Measurements from ENCODE around the gene HOXA4.

The HOXA4 gene

DNA sequence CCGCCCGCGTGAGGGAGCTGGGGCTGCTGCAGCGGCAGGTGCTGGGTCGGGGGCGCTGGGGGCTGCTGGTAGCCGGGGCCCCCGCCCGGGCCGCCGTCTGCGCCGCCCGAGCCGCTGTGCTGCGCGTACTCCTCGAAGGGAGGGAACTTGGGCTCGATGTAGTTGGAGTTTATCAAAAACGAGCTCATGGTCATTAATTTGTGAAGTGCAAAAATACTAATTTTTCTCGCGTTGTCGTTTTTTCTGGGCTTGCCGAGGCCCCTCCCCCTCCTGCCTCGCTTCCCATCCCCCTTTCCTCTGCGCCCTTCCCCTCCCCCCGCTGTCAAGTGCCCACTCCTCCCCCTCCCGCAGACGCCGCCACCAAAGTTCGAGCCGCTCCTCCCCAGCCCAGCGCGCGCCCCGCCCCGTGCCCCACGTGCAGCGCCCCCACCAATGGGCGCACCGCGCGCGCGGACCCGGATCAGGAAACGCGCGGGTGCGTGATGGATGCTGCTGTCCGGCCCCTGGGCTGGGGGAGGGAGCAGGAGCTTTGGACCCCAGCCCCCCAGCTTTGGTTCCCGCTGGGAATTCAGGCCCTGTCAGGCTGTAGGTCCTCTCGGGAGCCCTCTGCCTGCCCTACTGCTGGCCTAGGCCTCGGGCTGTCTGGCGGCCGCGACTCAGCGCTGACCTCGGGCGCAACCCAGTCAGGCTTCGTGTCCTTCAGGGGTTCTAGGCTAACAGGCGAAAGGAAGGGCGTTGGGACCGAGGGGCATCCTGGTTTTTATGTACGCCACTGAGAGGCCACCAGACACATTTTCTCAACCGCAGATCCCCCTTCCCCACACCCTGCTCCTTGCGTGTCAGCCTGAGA, at the start of gene HOXA4:
TSS of gene HOXA4 (minus strand) at position 218 of the 850 bp plus-strand sequence. CDS start at position 194, 24 bp downstream.
- H3K27ac ChIP-seq (ENCODE audit: low read depth, low read length) = no peak within 1 kb of the TSS

DNA sequence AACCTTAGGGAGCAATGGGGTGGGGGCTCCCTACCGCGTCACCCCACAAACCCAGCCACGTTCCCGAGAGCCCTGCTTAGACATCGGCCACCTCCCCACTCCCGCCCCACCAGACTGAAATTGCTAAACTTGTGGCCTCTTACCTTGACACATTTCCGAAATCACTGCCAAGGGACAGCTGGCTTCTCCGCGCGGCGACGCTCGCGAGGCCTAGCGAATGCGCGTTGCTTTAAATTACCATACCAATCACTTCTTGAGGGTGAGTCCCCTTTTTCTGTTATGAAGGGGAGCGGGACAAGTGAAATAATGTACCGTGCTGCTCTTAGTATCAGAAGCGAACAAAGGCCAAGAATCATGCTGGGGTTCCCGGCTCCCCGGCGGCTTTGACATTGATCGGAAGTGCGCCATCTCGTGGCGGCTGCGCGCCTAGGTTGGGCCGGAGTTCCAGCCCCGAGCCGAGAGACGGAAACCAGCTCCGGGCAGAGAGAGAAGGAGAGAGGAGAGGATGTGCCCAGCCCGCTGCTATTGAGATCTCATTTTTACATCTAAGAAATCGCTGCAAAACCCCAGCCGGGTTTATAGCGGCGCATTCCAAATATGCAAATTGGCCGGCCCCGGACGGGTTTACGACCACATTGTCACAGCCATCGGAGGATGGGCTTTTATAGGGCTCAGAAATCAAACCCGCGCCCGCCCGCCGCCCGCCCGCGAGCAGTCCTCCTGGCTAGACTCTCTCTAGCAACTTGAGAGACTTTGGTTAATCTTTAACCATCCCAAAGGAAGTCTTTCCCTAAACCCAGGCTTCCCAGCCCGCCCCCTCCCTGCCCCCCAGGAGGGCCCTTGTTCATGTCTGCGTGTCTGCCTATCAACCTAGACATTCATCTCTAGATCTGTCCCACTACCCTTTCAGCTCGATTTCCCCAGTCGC, 49.2 kb upstream of the HOXA4 start:
- Histone ChIP-seq H3K36me3 (ENCODE audit: control insufficient read depth, low read length) (no peaks in the 10 kb centered on the region), H3K27ac (ENCODE audit: low read depth, low read length) (no peak overlapping the region), H3F3A (ENCODE audit: control insufficient read depth, insufficient read depth) (no peaks in the 10 kb centered on the region), H3K27me3 (ENCODE audit: control insufficient read depth, low read length) (peaks cover 49% of the 10 kb centered on the region), H4K20me1 (ENCODE audit: control insufficient read depth, insufficient read depth, low read depth, low read length) (no peaks in the 10 kb centered on the region), H3K79me2 (ENCODE audit: control insufficient read depth, low read length) (no peaks in the 10 kb centered on the region), H3K9me2 (replicated peaks; ENCODE audit: control insufficient read depth, low read length) (no peaks in the 10 kb centered on the region), H3K4me3 (ENCODE audit: low read length) (peak overlapping the region; percentile 31), H3K4me1 (ENCODE audit: control insufficient read depth, low read length) (peaks cover 23% of the 10 kb centered on the region), H3K4me2 (ENCODE audit: low read length) (peak overlapping the region; percentile 48), H3K9me3 (ENCODE audit: control insufficient read depth, insufficient read depth, low read length) (no peaks in the 10 kb centered on the region)
- TF ChIP-seq EZH2phosphoT487 (IDR thresholded peaks at IDR 0.05; ENCODE audit: borderline replicate concordance, low read length) = no peak
- TF ChIP-seq, protein P1, sequence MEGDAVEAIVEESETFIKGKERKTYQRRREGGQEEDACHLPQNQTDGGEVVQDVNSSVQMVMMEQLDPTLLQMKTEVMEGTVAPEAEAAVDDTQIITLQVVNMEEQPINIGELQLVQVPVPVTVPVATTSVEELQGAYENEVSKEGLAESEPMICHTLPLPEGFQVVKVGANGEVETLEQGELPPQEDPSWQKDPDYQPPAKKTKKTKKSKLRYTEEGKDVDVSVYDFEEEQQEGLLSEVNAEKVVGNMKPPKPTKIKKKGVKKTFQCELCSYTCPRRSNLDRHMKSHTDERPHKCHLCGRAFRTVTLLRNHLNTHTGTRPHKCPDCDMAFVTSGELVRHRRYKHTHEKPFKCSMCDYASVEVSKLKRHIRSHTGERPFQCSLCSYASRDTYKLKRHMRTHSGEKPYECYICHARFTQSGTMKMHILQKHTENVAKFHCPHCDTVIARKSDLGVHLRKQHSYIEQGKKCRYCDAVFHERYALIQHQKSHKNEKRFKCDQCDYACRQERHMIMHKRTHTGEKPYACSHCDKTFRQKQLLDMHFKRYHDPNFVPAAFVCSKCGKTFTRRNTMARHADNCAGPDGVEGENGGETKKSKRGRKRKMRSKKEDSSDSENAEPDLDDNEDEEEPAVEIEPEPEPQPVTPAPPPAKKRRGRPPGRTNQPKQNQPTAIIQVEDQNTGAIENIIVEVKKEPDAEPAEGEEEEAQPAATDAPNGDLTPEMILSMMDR (IDR thresholded peaks at IDR 0.05; ENCODE audit: low read depth, low read length, poor library complexity, severe bottlenecking) = peak; percentile 99

More for the DNA sequence above, at the start of gene HOXA4:
- Histone ChIP-seq H3K4me3 (ENCODE audit: low read length) (no peak within 1 kb of the TSS), H3K36me3 (ENCODE audit: control insufficient read depth, low read length) (no peaks in the 10 kb centered on the region), H4K20me1 (ENCODE audit: control insufficient read depth, insufficient read depth, low read depth, low read length) (no peaks in the 10 kb centered on the region), H3K4me1 (ENCODE audit: control insufficient read depth, low read length) (no peaks in the 10 kb centered on the region), H3K4me2 (ENCODE audit: low read length) (no peak within 1 kb of the TSS), H3K9me2 (replicated peaks; ENCODE audit: control insufficient read depth, low read length) (no peaks in the 10 kb centered on the region), H3F3A (ENCODE audit: control insufficient read depth, insufficient read depth) (no peaks in the 10 kb centered on the region), H3K79me2 (ENCODE audit: control insufficient read depth, low read length) (no peaks in the 10 kb centered on the region), H3K27me3 (ENCODE audit: control insufficient read depth, low read length) (peaks cover 55% of the 10 kb centered on the region), H3K9me3 (ENCODE audit: control insufficient read depth, insufficient read depth, low read length) (no peaks in the 10 kb centered on the region)
- TF ChIP-seq, protein P1 (IDR thresholded peaks at IDR 0.05; ENCODE audit: low read depth, low read length, poor library complexity, severe bottlenecking) = no peak
- TF ChIP-seq EZH2phosphoT487 (IDR thresholded peaks at IDR 0.05; ENCODE audit: borderline replicate concordance, low read length) = no peak

DNA sequence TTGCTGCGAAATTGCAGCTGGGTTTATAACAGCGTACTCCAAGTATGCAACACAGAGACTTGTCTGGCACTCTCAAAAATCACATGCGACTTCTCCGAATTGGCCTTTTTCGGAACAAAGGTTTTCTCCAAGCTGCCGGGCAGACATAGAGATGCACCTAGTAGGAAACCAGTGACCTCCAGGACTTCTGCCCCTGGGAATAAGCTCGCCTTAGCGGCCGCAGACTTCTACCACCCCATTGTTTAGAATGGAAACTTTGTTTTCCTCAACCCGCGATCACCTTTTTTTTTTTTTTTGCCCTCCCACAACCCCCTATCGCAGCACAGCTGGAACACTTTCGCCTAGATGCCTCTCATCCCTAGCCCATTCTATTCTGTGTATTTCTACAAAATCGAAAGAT, 48.5 kb upstream of the HOXA4 start:
- H3K4me1 ChIP-seq (ENCODE audit: control insufficient read depth, low read length) = peaks cover 16% of the 10 kb centered on the region
- H3K79me2 ChIP-seq (ENCODE audit: control insufficient read depth, low read length) = no peaks in the 10 kb centered on the region
- H3K9me3 ChIP-seq (ENCODE audit: control insufficient read depth, insufficient read depth, low read length) = no peaks in the 10 kb centered on the region
- TF ChIP-seq EZH2phosphoT487 (IDR thresholded peaks at IDR 0.05; ENCODE audit: borderline replicate concordance, low read length) = no peak
- H3K27ac ChIP-seq (ENCODE audit: low read depth, low read length) = no peak overlapping the region
- no peak overlapping the region for H3K4me2 ChIP-seq (ENCODE audit: low read length)
- H3F3A ChIP-seq (ENCODE audit: control insufficient read depth, insufficient read depth) = no peaks in the 10 kb centered on the region
- peaks cover 50% of the 10 kb centered on the region for H3K27me3 ChIP-seq (ENCODE audit: control insufficient read depth, low read length)
- H4K20me1 ChIP-seq (ENCODE audit: control insufficient read depth, insufficient read depth, low read depth, low read length) = no peaks in the 10 kb centered on the region
- no peak overlapping the region for H3K4me3 ChIP-seq (ENCODE audit: low read length)
- no peaks in the 10 kb centered on the region for H3K36me3 ChIP-seq (ENCODE audit: control insufficient read depth, low read length)
- H3K9me2 ChIP-seq (replicated peaks; ENCODE audit: control insufficient read depth, low read length) = no peaks in the 10 kb centered on the region

Measured in DOHH2 (cell line).